Testis (tissue), 3 donors: Measurements from ENCODE around the gene EXOG. TPM values are rescaled to one million over a fixed set of nuclear protein-coding genes. Genes with fewer than 3 reads are reported as not detected.
A peak's percentile ranks its signal among the peaks of the same experiment; 100 is the strongest.

Source experiments
- DNase-seq: peaks from one replicate; pipeline ENCODE4 v3.0.0-alpha.2; 2019
- H3K27ac ChIP-seq, 2 donors: fragments of 200-600 bp; sonication (generic); one replicate each; pipeline ENCODE4 v1.5.1; 2019
- H3K27me3 ChIP-seq: fragments of 200-600 bp; sonication (generic); one replicate; pipeline ENCODE4 v1.5.1; 2019
- H3K36me3 ChIP-seq: fragments of 200-600 bp; sonication (generic); one replicate; pipeline ENCODE4 v1.5.1; 2017; ENCODE audit warnings: low read depth; ENCODE audit errors: missing control alignments
- H3K4me1 ChIP-seq: fragments of 200-600 bp; sonication (generic); one replicate; pipeline ENCODE4 v1.5.1; 2019
- H3K4me3 ChIP-seq, 2 donors: fragments of 200-600 bp; sonication (generic); one replicate each; pipeline ENCODE4 v1.5.1; 2017 to 2019
- H3K9me3 ChIP-seq: fragments of 200-600 bp; sonication (generic); one replicate; pipeline ENCODE4 v1.5.1; 2017
- POLR2A ChIP-seq: fragments of 450-650 bp; IDR thresholded peaks from one replicate; pipeline ENCODE4 v1.6.1; 2017; ENCODE audit warnings: antibody characterized with exemption, mild to moderate bottlenecking, moderate library complexity
- WGBS, 2 donors: methylation state at CpG; one replicate each; pipeline ENCODE4 v1.1.5; 2018; 5-methylcytosine and 5-hydroxymethylcytosine counted together
- intact Hi-C: fragments of 100-400 bp; cut with DNase I; formaldehyde crosslinking; loops from one replicate; pipeline ENCODE4 v1.15.1; 2023; ENCODE audit warnings: low total_unique reads
- polyA plus RNA-seq: library from polyadenylated mRNA; stranded (reverse); fragments of 350-450 nt; fragmentation: Illumina TruSeq; extraction: RNeasy Lipid Tissue Mini Kit (QIAGEN cat#74804); gene quantifications from one replicate; pipeline ENCODE4 v1.2.3, GENCODE V29; 2014; ENCODE audit warnings: low read depth, low replicate concordance; ENCODE audit not compliant: insufficient read depth
- total RNA-seq, 2 donors: library from RNA; depleted of rRNA; stranded (reverse); fragments of >200 nt; gene quantifications; one replicate each; pipeline ENCODE4 v1.2.3, GENCODE V29; 2016
- TF ChIP-seq, protein P1 (sequence below), 3 experiments: fragments of 450-650 bp in 2 of 3; fragments of 200-600 bp in 1 of 3; sonication (generic) in 1 of 3; IDR thresholded peaks; one replicate each; pipeline ENCODE4 v1.5.1; 2016 to 2019; ENCODE audit warnings: antibody characterized with exemption in 3 of 3, mild to moderate bottlenecking in 2 of 3, moderate library complexity in 1 of 3

Gene EXOG
- total and polyA plus RNA-seq, 3 donors from 2014 or later, result 14.8 to 17.3 (median 15.7) TPM

DNA sequence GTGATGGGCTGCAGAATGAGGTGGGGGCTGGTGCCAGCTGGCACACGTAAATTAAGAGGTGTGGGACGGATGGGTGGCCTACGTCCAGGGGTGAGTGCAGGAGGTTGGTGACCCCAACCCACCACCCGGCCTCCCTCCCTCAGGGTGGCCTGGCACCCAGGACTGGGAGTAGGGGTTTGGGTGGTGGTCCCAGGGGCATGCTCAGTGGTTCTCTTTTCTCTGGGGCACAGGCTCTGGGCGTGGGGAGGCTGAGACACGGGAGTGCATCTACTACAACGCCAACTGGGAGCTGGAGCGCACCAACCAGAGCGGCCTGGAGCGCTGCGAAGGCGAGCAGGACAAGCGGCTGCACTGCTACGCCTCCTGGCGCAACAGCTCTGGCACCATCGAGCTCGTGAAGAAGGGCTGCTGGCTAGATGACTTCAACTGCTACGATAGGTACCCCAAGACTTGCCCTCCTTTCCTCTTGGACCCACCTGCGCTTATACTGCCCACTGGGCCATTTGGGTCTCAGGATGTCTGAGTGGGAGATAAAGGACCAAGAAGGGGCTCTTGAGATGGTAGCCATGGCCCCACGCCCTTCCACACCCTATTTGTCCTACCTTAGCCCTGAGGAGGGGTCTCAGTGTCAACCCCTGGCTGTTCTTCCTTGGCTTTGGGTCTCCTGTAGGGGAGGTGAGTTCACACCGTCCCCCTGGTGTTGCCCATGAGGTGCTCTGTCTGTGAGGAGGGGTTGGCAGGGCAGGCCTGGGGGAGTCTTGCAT is 18.9 kb upstream of the EXOG start:
- no peaks in the 10 kb centered on the region for H3K36me3 ChIP-seq
- no peaks in the 10 kb centered on the region for H3K9me3 ChIP-seq
- no peak for DNase-seq
- no peak overlapping the region for H3K27ac ChIP-seq
- intact Hi-C loops, result loop anchor here (5.0 kb wide), 1 partner anchor 130 kb away; the partner anchor contains the start of gene XYLB
- H3K4me1 ChIP-seq, result peaks cover 6% of the 10 kb centered on the region
- 93% methylated on average over 12 to 21 of the region's 21 CpGs for WGBS, 2 donors
- no peak overlapping the region for H3K4me3 ChIP-seq
- TF ChIP-seq, protein P1, sequence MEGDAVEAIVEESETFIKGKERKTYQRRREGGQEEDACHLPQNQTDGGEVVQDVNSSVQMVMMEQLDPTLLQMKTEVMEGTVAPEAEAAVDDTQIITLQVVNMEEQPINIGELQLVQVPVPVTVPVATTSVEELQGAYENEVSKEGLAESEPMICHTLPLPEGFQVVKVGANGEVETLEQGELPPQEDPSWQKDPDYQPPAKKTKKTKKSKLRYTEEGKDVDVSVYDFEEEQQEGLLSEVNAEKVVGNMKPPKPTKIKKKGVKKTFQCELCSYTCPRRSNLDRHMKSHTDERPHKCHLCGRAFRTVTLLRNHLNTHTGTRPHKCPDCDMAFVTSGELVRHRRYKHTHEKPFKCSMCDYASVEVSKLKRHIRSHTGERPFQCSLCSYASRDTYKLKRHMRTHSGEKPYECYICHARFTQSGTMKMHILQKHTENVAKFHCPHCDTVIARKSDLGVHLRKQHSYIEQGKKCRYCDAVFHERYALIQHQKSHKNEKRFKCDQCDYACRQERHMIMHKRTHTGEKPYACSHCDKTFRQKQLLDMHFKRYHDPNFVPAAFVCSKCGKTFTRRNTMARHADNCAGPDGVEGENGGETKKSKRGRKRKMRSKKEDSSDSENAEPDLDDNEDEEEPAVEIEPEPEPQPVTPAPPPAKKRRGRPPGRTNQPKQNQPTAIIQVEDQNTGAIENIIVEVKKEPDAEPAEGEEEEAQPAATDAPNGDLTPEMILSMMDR (IDR thresholded peaks at IDR 0.05), result no peak
- no peak for TF ChIP-seq POLR2A
- no peaks in the 10 kb centered on the region for H3K27me3 ChIP-seq

DNA sequence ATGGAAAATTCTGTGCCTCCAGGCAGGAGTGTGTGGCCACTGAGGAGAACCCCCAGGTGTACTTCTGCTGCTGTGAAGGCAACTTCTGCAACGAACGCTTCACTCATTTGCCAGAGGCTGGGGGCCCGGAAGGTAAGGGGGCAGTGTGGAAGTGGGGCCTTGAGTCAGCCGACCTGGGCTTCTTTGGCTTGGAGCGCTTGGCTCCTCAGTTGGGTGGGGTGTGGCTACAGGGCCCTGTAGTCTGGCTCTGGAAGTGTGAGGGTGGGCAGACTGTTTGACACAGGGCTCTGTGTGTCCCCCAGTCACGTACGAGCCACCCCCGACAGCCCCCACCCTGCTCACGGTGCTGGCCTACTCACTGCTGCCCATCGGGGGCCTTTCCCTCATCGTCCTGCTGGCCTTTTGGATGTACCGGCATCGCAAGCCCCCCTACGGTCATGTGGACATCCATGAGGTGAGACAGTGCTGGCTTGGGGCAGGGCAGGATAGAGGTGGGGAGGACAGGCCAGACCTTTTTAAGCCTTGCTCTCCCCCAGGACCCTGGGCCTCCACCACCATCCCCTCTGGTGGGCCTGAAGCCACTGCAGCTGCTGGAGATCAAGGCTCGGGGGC is 18.2 kb upstream of the EXOG start:
- H3K9me3 ChIP-seq, result no peaks in the 10 kb centered on the region
- no peak overlapping the region for H3K4me3 ChIP-seq
- intact Hi-C loops, result loop anchor here (5.0 kb wide), 1 partner anchor 131 kb away; the partner anchor contains the start of gene XYLB
- no peak for DNase-seq
- no peak overlapping the region for H3K27ac ChIP-seq
- WGBS, 2 donors, result 90% methylated on average over 2 to 15 of the region's 15 CpGs
- H3K4me1 ChIP-seq, result peaks cover 5% of the 10 kb centered on the region
- no peaks in the 10 kb centered on the region for H3K27me3 ChIP-seq
- H3K36me3 ChIP-seq, result no peaks in the 10 kb centered on the region
- TF ChIP-seq POLR2A, result no peak
- TF ChIP-seq, protein P1 (IDR thresholded peaks at IDR 0.05), result no peak

DNA sequence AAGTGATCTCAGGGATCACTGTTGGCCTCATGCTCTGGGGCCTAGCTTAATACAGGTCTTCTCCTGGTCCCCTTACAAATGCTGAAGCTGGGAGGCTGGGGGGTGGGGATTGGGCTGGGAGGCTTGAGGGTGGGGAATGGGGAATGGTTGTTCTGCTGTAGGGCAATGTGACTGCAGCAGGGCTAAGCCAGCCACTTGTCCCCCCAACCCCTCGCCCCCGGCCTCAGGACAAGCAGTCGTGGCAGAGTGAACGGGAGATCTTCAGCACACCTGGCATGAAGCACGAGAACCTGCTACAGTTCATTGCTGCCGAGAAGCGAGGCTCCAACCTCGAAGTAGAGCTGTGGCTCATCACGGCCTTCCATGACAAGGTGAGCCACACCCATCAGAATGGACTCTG is 17.2 kb upstream of the EXOG start:
- H3K4me1 ChIP-seq, result no peaks in the 10 kb centered on the region
- WGBS, 2 donors, result 91 to 97% methylated on average over 5 to 9 of the region's 9 CpGs
- TF ChIP-seq POLR2A, result no peak
- TF ChIP-seq, protein P1 (IDR thresholded peaks at IDR 0.05), result no peak
- intact Hi-C loops, result loop anchor here (5.0 kb wide), 1 partner anchor 132 kb away; the partner anchor contains the start of gene XYLB
- H3K9me3 ChIP-seq, result no peaks in the 10 kb centered on the region
- no peak overlapping the region for H3K27ac ChIP-seq
- no peak for DNase-seq
- no peaks in the 10 kb centered on the region for H3K27me3 ChIP-seq
- no peaks in the 10 kb centered on the region for H3K36me3 ChIP-seq
- no peak overlapping the region for H3K4me3 ChIP-seq

DNA sequence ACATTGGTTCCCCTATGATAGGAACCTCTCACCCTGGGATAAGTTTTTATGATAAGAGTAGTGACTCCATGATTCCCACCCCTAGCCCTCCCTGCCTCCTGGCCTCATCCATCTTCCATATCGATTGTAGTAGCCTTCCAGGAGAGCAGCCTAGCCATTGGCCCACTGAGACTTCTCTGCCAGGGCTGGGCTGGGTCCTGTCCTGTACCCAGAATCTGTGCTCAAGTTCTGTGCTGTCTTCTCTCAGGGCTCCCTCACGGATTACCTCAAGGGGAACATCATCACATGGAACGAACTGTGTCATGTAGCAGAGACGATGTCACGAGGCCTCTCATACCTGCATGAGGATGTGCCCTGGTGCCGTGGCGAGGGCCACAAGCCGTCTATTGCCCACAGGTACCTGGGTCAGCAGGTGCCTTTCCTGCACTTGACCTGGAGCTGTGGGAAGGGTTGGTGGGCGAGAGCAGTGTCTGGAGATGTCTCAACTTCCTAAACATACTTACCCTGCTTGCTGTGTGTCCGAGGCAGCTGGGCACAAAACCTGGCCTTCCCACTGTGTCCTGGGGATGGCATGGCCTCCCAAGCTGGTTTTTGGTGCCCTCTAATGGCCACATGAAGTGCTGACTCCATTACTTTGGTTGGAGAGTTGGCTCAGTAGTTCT is 16.6 kb upstream of the EXOG start:
- WGBS, 2 donors, result 72 to 77% methylated on average over 6 to 7 of the region's 10 CpGs
- H3K27ac ChIP-seq, result no peak overlapping the region
- TF ChIP-seq, protein P1 (IDR thresholded peaks at IDR 0.05), result peak; percentile 57 to 82 (median 74)
- no peak for TF ChIP-seq POLR2A
- H3K4me3 ChIP-seq, result no peak overlapping the region
- H3K27me3 ChIP-seq, result no peaks in the 10 kb centered on the region
- H3K4me1 ChIP-seq, result no peaks in the 10 kb centered on the region
- intact Hi-C loops, result loop anchor here (5.0 kb wide), 1 partner anchor 132 kb away; the partner anchor contains the start of gene XYLB
- no peaks in the 10 kb centered on the region for H3K9me3 ChIP-seq
- no peaks in the 10 kb centered on the region for H3K36me3 ChIP-seq
- DNase-seq, result peak; percentile 77
